ENCODE results near the gene VWA3A.
"Not testable (repeated sequence)": the region's sequence is repeated elsewhere in the genome, so short reads cannot be mapped to it uniquely, and the experiment has no call there.

The VWA3A gene

DNA sequence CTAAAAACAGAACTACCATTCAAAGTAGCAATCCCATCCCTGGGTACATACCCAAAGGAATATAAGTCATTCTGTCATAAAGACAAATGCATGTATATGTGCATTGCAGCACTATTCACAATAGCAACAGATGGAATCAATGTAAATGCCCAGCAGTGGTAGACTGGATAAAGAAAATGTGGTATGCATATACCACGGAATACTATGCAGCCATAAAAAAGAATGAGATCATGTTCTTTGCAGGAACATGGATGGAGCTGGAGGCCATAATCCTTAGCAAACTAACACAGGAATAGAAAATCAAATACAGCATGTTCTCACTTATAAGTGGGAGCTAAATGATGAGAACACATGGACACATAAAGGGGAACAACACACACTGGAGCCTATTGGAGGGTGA lies 36.2 kb downstream of the VWA3A start:
- DNase-seq (ENCODE audit: low read depth in 2 of 2, low spot score in 1 of 2) = not testable (repeated sequence)

DNA sequence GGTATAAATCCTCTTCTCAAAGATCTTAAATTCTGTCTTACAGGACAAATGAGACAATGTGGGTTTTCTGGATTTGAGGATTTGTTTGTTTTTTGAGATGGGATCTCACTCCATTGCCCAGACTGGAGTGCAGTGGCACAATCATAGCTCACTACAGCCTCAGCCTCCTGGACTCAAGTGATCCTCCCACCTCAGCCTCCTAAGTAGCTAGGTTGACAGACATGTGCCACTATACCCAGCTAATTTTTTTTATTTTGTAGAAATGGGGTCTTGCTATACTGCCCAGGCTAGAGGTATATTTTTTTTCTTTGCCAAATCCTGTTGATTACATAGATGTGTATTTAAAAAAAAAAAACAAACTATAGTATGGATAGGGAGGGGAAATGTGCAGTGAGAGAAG lies 38.2 kb downstream of the VWA3A start:
- DNase-seq (ENCODE audit: low read depth in 2 of 2, low spot score in 1 of 2) = no peak

- DNase-seq (ENCODE audit: low read depth in 2 of 2, low spot score in 1 of 2) = no peak
Observed at GRCh38 chr16:22132801-22133200, 40.5 kb downstream of the VWA3A start.

- DNase-seq (ENCODE audit: low read depth in 2 of 2, low spot score in 1 of 2) = no peak
Observed at GRCh38 chr16:22138482-22138881, 46.1 kb downstream of the VWA3A start.

- no peak for DNase-seq (ENCODE audit: low read depth in 2 of 2, low spot score in 1 of 2)
Observed at GRCh38 chr16:22139008-22139407, 46.7 kb downstream of the VWA3A start.

GRCh38 chr16:22139732-22140131 lies 47.4 kb downstream of the VWA3A start:
- DNase-seq (ENCODE audit: low read depth in 2 of 2, low spot score in 1 of 2) = no peak

- no peak for DNase-seq (ENCODE audit: low read depth in 2 of 2, low spot score in 1 of 2)
Observed at GRCh38 chr16:22141767-22142166, 49.4 kb downstream of the VWA3A start.

DNA sequence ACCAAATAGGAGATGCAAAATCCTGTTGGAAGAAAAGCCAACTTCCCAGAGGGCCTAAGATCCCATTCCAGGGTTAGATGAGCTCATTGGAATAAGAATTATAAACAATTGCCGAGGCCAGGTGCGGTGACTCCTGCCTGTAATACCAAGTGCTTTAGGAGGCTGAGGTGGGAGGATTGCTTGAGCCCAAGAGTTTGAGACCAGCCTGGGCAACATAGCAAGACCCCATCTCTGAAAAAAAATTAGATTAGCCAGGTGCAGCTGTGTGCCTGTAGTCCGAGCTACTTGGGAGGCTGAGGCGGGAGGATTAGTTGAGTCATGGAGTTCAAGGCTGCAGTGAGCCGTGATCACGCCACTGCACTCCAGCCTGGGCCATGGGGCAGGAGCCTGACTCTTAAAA lies 52.2 kb downstream of the VWA3A start:
- no peak for DNase-seq (ENCODE audit: low read depth in 2 of 2, low spot score in 1 of 2)

GRCh38 chr16:22147853-22148252 lies 55.5 kb downstream of the VWA3A start:
- DNase-seq (ENCODE audit: low read depth in 2 of 2, low spot score in 1 of 2) = no peak

DNA sequence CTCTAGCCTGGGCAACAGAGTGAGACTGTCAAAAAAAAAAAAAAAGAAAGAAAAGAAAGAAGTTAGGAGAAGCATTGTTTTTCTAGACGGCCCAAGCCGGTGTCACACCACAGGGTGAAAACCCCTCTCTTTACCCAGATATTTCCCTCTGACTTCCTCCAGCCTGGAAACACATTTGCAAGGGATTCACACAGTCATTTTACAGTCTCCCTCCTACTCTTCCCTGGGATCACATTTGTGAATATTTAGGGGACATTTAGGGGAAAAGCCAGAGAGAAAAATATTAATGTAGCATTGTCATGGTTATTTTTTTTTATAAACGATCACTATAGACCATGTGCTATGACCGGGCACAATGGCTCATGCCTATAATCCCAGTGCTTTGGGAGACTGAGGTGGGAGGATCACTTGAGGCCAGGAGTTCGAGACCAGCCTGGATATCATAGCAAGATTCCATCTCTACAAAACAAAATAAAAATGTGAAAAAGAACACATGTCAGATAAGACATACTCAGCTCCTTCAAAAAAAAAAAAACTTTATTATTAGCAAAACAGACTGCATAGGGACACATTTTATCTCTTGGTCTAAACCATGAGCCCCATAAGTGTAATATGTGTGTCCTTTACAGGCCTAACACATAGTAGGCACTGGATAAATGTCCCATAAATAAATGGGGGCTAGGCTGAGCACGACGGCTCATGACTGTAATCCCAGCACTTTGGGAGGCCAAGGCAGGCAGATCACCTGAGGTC lies 59.1 kb downstream of the VWA3A start:
- no peak for DNase-seq (ENCODE audit: low read depth in 2 of 2, low spot score in 1 of 2)

GRCh38 chr16:22152316-22152715 lies 60.0 kb downstream of the VWA3A start:
- no peak for DNase-seq (ENCODE audit: low read depth in 2 of 2, low spot score in 1 of 2)

DNA sequence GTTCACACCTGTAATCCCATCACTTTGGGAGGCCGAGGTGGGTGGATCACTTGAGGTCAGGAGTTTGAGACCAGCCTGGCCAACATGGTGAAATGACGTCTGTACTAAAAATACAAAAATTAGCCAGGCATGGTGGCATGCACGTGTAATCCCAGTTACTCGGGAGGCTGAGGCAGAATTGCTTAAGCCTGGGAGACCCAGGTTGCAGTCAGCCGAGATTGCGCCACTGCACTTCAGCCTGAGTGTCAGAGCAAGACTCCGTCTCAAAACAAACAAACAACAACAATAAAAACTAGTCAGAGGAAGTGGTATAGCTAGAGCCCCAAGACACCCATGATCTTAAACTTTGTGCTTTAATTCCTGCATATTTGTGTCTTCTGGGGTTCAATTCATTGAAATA lies 60.7 kb downstream of the VWA3A start:
- DNase-seq (ENCODE audit: low read depth in 2 of 2, low spot score in 1 of 2) = not testable (repeated sequence)

- no peak for DNase-seq (ENCODE audit: low read depth in 2 of 2, low spot score in 1 of 2)
Observed at GRCh38 chr16:22161401-22161800, 69.1 kb downstream of the VWA3A start.

- DNase-seq (ENCODE audit: low read depth in 2 of 2, low spot score in 1 of 2) = peak in 1 of 2 donors; percentile 10
Observed at GRCh38 chr16:22161999-22162655, 69.8 kb downstream of the VWA3A start, which contains the start of gene SDR42E2. TSS of gene SDR42E2 (plus strand) at chr16:22162506. CDS start at chr16:22165583, 3,077 bp downstream.

DNA sequence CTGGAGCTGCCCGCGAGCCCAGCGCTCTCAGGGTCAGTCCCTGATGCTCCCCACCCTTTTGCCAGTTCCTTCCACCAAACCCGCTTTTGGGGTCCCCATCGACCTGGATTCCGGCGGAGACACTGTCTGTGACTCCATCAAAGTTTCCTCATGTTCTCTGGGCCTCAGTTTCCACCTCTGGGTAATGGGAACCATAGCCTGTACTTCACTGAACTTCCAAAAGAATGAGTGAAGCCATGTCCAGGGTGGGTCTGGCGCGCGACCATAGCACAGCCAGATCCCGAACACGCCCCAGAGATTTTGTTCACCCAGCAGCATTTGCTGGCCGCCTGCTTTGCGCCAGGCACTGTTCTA lies 70.3 kb downstream of the VWA3A start:
- no peak for DNase-seq (ENCODE audit: low read depth in 2 of 2, low spot score in 1 of 2)

GRCh38 chr16:22163806-22164205 lies 71.5 kb downstream of the VWA3A start:
- no peak for DNase-seq (ENCODE audit: low read depth in 2 of 2, low spot score in 1 of 2)

DNA sequence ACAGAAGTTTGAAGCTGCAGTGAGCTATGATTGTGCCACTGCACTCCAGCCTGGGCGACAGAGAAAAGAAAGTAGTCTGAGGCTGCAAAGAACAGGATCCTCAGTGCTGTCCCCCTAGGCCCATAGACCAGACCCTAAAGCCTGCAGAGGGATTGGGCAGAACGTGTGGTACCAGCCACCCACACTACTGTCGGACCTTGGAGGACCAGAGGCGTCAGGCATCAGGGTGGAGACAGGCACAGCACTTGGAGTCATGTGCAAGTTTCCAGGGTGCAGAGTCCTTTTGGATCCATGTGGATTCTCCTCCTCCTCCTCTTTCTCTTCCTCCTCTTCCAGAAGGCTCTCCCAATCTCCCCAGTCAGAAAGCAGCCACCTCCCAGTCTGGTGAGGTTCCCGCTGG lies 72.1 kb downstream of the VWA3A start:
- no peak for DNase-seq (ENCODE audit: low read depth in 2 of 2, low spot score in 1 of 2)

- DNase-seq (ENCODE audit: low read depth in 2 of 2, low spot score in 1 of 2) = no peak
Observed at GRCh38 chr16:22165508-22166285, 73.4 kb downstream of the VWA3A start.

DNA sequence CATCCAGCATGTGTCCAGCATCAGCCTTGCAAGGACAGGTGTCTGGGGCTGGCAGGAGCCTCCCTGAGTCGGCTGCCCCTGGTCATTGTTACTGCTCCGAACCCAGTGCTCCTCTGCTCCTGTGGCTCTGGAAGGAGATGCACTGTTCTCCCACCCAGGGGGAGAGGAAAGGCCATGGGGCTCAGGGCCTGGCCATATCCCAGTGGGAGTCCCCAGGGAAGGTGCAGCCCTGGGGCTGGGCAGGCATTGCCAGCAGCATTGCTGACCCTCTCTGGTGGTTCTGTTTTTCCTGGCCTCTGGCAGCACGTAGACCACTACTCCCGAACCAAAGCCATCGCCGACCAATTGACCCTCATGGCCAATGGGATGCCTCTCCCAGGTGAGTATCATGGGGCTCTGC lies 79.6 kb downstream of the VWA3A start:
- DNase-seq (ENCODE audit: low read depth in 2 of 2, low spot score in 1 of 2) = no peak

- not testable (repeated sequence) for DNase-seq (ENCODE audit: low read depth in 2 of 2, low spot score in 1 of 2)
Observed at GRCh38 chr16:22172642-22173041, 80.3 kb downstream of the VWA3A start.

- no peak for DNase-seq (ENCODE audit: low read depth in 2 of 2, low spot score in 1 of 2)
Observed at GRCh38 chr16:22174642-22175041, 82.3 kb downstream of the VWA3A start.

All from stimulated activated CD8-positive, alpha-beta memory T cell treated with anti-CD3 and anti-CD28 coated beads, Interleukin-4, amount 100 ng/mL, for 4 hours (primary cell).